ENCODE measurements around the gene LAMA5.

LAMA5 gene

GRCh38 chr20:62298577-62299249 lies 68.4 kb downstream of the LAMA5 start:
- no peak for DNase-seq (ENCODE audit: low read depth in 2 of 2)

GRCh38 chr20:62297449-62298227 lies 69.5 kb downstream of the LAMA5 start:
- TF ChIP-seq CTCF (IDR thresholded peaks at IDR 0.05; ENCODE audit: low read depth, low read length), result no peak
- no peak overlapping the region for H3K4me3 ChIP-seq (replicated peaks in 1 of 2; ENCODE audit: low read depth in 2 of 2, low read length in 2 of 2)

More at GRCh38 chr20:62298577-62299249, 68.4 kb downstream of the LAMA5 start:
- no peak overlapping the region for H3K4me3 ChIP-seq (replicated peaks in 1 of 2; ENCODE audit: low read depth in 2 of 2, low read length in 2 of 2)
- TF ChIP-seq CTCF (IDR thresholded peaks at IDR 0.05; ENCODE audit: low read depth, low read length), result no peak

GRCh38 chr20:62296724-62297448 lies 70.2 kb downstream of the LAMA5 start:
- H3K4me3 ChIP-seq (replicated peaks in 1 of 2; ENCODE audit: low read depth in 2 of 2, low read length in 2 of 2), result no peak overlapping the region
- TF ChIP-seq CTCF (IDR thresholded peaks at IDR 0.05; ENCODE audit: low read depth, low read length), result no peak
- no peak for DNase-seq (ENCODE audit: low read depth in 2 of 2)

More at GRCh38 chr20:62297449-62298227, 69.5 kb downstream of the LAMA5 start:
- DNase-seq (ENCODE audit: low read depth in 2 of 2), result no peak

- DNase-seq (ENCODE audit: low read depth in 2 of 2), result no peak
- TF ChIP-seq CTCF (IDR thresholded peaks at IDR 0.05; ENCODE audit: low read depth, low read length), result no peak
- no peak overlapping the region for H3K4me3 ChIP-seq (replicated peaks in 1 of 2; ENCODE audit: low read depth in 2 of 2, low read length in 2 of 2)
Measured at GRCh38 chr20:62294516-62294915, 72.6 kb downstream of the LAMA5 start.

GRCh38 chr20:62293946-62294345 lies 73.2 kb downstream of the LAMA5 start:
- TF ChIP-seq CTCF (IDR thresholded peaks at IDR 0.05; ENCODE audit: low read depth, low read length), result no peak
- no peak overlapping the region for H3K4me3 ChIP-seq (replicated peaks in 1 of 2; ENCODE audit: low read depth in 2 of 2, low read length in 2 of 2)
- no peak for DNase-seq (ENCODE audit: low read depth in 2 of 2)

GRCh38 chr20:62293111-62293784 lies 73.9 kb downstream of the LAMA5 start:
- no peak for DNase-seq (ENCODE audit: low read depth in 2 of 2)
- no peak for TF ChIP-seq CTCF (IDR thresholded peaks at IDR 0.05; ENCODE audit: low read depth, low read length)
- no peak overlapping the region for H3K4me3 ChIP-seq (replicated peaks in 1 of 2; ENCODE audit: low read depth in 2 of 2, low read length in 2 of 2)

Measured in cardiac fibroblast (primary cell).